Suprapubic skin (tissue), 3 donors: ENCODE data around the gene DDHD1.

ENCODE experiments used
- EP300 ChIP-seq: sonication (generic); formaldehyde crosslinking; IDR thresholded peaks from one replicate; pipeline ENCODE4 v1.6.1; 2017; ENCODE audit warnings: antibody characterized with exemption
- TF ChIP-seq, protein P1 (sequence below), 2 donors: fragments of 200-600 bp in 1 of 2; fragments of 450-650 bp in 1 of 2; sonication (generic) in 1 of 2; IDR thresholded peaks; one replicate each; pipeline ENCODE4 v1.5.1; 2016 to 2019; ENCODE audit warnings: antibody characterized with exemption in 2 of 2, mild to moderate bottlenecking in 1 of 2, moderate library complexity in 1 of 2

DNA sequence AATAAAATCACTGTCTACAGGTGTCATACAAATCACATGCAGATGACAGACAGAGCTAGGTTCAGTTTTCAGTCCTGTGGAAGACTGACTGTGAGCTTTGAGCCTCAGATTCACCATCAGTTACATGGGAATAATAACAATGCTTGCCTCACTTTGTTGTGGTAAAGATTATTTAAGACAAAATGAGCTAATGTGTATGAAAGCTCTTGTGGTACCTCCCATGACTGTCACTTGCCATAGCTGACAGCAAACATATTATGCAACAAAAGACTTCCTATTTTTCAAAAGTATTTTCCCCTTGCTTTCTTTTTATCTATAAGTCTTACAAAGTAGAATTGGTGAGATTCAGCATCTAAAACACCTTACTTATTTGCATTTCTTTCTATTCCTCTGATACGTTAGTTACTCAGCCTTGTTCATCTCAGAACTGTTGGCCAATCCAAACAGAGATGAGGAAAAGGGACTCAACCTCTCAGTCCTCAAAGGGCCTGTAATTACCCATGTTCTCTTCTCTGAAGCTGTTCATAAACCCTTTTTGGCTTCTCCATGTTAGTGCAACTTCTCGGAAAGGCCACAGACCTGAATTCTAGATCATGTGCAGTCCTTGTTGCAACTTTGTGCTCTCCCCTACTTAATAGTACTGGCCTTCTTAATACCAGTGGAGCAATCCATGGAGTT lies 8.8 kb upstream of the DDHD1 start:
- TF ChIP-seq EP300, result no peak
- TF ChIP-seq, protein P1, sequence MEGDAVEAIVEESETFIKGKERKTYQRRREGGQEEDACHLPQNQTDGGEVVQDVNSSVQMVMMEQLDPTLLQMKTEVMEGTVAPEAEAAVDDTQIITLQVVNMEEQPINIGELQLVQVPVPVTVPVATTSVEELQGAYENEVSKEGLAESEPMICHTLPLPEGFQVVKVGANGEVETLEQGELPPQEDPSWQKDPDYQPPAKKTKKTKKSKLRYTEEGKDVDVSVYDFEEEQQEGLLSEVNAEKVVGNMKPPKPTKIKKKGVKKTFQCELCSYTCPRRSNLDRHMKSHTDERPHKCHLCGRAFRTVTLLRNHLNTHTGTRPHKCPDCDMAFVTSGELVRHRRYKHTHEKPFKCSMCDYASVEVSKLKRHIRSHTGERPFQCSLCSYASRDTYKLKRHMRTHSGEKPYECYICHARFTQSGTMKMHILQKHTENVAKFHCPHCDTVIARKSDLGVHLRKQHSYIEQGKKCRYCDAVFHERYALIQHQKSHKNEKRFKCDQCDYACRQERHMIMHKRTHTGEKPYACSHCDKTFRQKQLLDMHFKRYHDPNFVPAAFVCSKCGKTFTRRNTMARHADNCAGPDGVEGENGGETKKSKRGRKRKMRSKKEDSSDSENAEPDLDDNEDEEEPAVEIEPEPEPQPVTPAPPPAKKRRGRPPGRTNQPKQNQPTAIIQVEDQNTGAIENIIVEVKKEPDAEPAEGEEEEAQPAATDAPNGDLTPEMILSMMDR (IDR thresholded peaks at IDR 0.05), result no peak
